Measurements from ENCODE around the gene CCL13. TPM values are rescaled to one million over a fixed set of nuclear protein-coding genes. Genes with fewer than 3 reads are reported as not detected.

The CCL13 gene
- total RNA-seq, 1 donor from 2014 or later: not detected

- Mint-ChIP-seq H3K36me3 (no peaks in the 10 kb centered on the region), H3K27ac (no peak overlapping the region), H3K27me3 (peaks cover 6% of the 10 kb centered on the region), H3K9me3 (no peaks in the 10 kb centered on the region), H3K4me3 (no peak overlapping the region), H3K4me1 (ENCODE audit: unreplicated experiment) (no peaks in the 10 kb centered on the region)
- TF ChIP-seq, protein P1, sequence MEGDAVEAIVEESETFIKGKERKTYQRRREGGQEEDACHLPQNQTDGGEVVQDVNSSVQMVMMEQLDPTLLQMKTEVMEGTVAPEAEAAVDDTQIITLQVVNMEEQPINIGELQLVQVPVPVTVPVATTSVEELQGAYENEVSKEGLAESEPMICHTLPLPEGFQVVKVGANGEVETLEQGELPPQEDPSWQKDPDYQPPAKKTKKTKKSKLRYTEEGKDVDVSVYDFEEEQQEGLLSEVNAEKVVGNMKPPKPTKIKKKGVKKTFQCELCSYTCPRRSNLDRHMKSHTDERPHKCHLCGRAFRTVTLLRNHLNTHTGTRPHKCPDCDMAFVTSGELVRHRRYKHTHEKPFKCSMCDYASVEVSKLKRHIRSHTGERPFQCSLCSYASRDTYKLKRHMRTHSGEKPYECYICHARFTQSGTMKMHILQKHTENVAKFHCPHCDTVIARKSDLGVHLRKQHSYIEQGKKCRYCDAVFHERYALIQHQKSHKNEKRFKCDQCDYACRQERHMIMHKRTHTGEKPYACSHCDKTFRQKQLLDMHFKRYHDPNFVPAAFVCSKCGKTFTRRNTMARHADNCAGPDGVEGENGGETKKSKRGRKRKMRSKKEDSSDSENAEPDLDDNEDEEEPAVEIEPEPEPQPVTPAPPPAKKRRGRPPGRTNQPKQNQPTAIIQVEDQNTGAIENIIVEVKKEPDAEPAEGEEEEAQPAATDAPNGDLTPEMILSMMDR (conservative IDR thresholded peaks at IDR 0.05): no peak
- no peak for DNase-seq (ENCODE audit: extremely low spot score, unreplicated experiment)
Observed at GRCh38 chr17:34377078-34377823, 21.0 kb downstream of the CCL13 start.

DNA sequence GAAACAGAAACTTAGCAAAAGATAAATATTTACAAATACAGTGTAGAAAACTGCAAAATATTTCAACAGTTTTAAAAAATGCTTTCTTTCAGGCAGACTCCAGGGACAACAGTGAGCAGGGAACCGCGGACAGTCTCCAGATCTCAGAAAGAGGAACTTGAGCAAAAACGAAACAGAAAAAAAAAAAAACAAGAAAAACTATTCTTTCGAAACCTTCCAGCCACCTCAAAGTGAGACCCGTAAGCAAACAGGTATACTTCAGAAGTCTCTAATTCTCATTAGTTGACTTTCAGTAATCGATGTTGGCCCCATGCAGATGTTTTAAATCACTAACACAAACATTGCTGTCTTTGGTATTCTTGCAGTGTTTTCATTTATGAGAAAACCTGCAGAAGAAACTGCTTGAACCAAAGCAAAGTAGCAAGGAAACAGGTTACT lies 22.4 kb downstream of the CCL13 start:
- Mint-ChIP-seq H3K4me1 (ENCODE audit: unreplicated experiment) (peaks cover 3% of the 10 kb centered on the region), H3K4me3 (no peak overlapping the region), H3K27ac (no peak overlapping the region), H3K9me3 (no peaks in the 10 kb centered on the region), H3K27me3 (peaks cover 12% of the 10 kb centered on the region), H3K36me3 (no peaks in the 10 kb centered on the region)
- TF ChIP-seq, protein P1 (conservative IDR thresholded peaks at IDR 0.05): no peak
- DNase-seq (ENCODE audit: extremely low spot score, unreplicated experiment): no peak

- H3K27me3 Mint-ChIP-seq: peaks cover 16% of the 10 kb centered on the region
- no peaks in the 10 kb centered on the region for H3K9me3 Mint-ChIP-seq
- DNase-seq (ENCODE audit: extremely low spot score, unreplicated experiment): no peak
- H3K36me3 Mint-ChIP-seq: no peaks in the 10 kb centered on the region
- H3K27ac Mint-ChIP-seq: no peak overlapping the region
- H3K4me1 Mint-ChIP-seq (ENCODE audit: unreplicated experiment): peaks cover 3% of the 10 kb centered on the region
- no peak overlapping the region for H3K4me3 Mint-ChIP-seq
- TF ChIP-seq, protein P1 (conservative IDR thresholded peaks at IDR 0.05): no peak
Observed at GRCh38 chr17:34379868-34380267, 23.6 kb downstream of the CCL13 start.

DNA sequence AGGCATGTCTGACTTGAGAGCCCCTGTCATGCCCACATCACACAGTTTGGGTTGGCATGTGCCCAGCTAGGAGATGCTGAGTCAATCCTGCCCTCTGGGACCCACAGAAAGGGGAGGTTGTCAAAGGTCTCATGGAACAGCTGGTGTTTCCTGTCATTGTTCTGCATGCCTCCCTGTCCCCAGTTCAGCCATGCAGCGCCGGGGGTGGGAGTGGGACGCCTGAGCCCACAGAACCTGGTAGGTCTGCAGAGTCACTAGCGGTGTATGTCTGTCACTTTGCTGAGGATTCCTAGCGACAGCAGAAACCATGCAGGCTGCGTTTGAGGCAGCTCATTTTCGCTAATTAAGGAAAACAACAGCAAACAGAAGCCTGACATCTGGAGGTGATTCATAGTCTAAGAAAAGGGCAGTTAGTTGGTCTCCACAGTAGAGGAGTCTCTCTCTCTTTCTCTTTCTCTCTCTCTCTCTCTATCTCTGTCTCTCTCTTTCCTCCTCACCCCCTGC lies 26.4 kb downstream of the CCL13 start:
- no peak for DNase-seq (ENCODE audit: extremely low spot score, unreplicated experiment)
- Mint-ChIP-seq H3K4me3 (no peak overlapping the region), H3K9me3 (no peaks in the 10 kb centered on the region)

DNA sequence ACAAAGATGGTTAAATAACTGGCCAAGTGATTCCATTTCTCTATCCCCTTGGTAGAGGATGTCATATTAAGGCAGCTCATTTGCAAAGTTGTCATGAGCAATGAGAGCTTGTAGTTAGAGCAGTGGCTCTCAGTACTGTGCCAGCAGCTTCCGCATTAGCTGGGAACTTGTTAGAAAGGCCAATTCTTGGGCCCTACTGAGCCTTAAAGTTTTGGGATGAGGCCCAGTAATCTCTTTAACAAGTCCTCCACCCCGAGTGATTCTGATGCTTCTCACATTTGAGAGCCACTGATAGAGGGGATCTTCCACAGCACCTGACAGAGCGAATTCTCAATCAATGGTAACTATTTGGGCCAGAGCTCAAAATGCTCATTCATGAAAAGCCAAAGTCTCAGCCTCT lies 26.9 kb downstream of the CCL13 start:
- H3K27me3 Mint-ChIP-seq: peaks cover 19% of the 10 kb centered on the region
- TF ChIP-seq, protein P1 (conservative IDR thresholded peaks at IDR 0.05): no peak
- H3K27ac Mint-ChIP-seq: no peak overlapping the region
- H3K36me3 Mint-ChIP-seq: no peaks in the 10 kb centered on the region
- H3K4me3 Mint-ChIP-seq: no peak overlapping the region
- DNase-seq (ENCODE audit: extremely low spot score, unreplicated experiment): no peak
- no peaks in the 10 kb centered on the region for H3K9me3 Mint-ChIP-seq
- H3K4me1 Mint-ChIP-seq (ENCODE audit: unreplicated experiment): peaks cover 3% of the 10 kb centered on the region

More for the DNA sequence above, 26.4 kb downstream of the CCL13 start:
- peaks cover 19% of the 10 kb centered on the region for H3K27me3 Mint-ChIP-seq
- TF ChIP-seq, protein P1 (conservative IDR thresholded peaks at IDR 0.05): no peak
- peaks cover 3% of the 10 kb centered on the region for H3K4me1 Mint-ChIP-seq (ENCODE audit: unreplicated experiment)
- no peak overlapping the region for H3K27ac Mint-ChIP-seq
- H3K36me3 Mint-ChIP-seq: no peaks in the 10 kb centered on the region
